HG03442 (cell line): ENCODE data around the gene PGRMC2.

ENCODE experiments used
- ATAC-seq: cut with Tn5 transposase; IDR thresholded peaks from one replicate; pipeline ENCODE4 v1.9.1; 2021; ENCODE audit warnings: mild to moderate bottlenecking, moderate library complexity; ENCODE audit not compliant: unreplicated experiment

The PGRMC2 gene

DNA sequence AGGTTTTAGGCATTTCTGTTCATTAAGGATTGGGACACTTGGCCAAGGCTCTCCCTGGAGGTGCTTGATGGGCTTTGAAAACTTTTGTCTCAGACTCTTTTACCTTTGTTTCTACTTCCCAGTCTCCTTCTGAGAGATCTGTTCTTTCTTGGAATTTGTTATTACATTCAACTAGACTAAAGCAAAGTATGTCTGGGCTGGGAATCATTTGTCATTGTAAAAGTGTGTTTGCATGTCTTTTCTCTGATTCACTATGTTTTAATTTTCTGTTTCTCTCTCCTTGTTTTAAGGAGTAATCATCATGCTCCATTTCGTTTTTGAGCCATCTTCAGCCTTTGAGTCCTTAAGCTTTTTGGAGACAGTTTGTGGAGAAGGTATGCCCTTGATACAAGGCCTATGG is 12.2 kb upstream of the PGRMC2 start:
- ATAC-seq: no peak

DNA sequence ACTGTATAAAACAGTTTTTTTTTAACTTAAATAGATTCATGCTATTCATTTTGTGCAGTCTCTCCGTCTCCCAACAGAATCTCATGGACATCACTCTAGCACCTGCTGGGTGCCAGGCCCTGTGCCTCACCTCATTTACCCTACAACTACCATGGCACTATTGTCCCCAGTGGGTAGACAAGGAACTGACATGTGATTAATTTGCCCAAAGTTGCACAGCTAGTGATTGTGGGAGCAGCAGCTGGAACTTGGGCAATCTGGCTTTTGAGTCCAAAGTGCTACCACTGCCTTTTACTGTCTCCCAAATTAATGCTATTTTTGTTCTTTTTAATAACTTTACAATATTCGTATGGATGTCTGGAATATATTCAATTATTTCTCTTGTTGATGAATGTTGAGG is 11.2 kb upstream of the PGRMC2 start:
- ATAC-seq: peak; percentile 47

DNA sequence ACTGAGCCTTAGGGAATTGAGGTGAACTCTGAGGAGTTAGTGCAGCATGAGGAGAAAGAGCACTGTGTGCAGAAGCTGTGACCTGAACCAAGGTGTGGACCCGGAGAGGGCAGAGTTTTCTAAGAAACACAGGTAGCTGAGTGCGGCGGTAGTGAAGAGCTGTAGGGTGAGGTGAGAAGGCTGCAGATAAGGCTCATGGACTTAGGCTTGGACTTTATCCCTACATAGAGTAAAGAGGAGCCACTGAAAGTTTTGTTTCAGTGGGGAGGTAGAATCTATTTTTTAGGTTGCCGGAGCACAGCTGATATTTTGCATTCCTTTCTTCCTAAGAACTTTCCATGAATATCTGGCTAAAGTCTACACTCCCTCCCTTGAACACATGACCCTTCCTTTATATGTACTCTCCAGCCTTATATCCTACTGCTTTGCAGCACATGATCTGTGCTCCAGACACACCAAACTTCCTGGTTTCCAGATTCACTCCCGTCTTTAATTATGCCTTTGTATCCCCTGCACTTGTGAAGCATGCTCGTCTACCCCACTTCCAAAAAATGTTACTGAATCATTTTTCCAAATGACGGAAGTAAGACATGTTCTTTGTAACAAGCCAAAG is 10.6 kb upstream of the PGRMC2 start:
- ATAC-seq: no peak

DNA sequence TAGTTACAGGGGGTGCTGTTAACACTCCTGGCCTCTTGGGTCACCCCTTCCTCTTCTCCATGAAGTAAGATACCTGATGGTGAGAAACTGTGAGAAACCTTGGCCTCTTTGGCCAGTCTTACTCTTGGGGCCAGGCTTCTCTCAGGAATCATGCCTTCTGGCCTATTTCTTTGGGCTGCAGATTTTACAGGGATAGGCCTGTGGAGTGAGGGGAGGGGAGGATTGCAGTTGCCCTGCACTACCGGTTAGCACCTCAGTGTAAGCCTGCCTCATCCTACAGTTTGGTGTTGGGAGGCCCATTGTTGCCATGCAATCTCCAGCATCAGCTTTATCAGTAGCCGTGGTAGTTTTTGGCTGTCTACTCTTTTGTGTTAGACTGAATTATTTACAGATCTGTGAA is 7.6 kb upstream of the PGRMC2 start:
- no peak for ATAC-seq

DNA sequence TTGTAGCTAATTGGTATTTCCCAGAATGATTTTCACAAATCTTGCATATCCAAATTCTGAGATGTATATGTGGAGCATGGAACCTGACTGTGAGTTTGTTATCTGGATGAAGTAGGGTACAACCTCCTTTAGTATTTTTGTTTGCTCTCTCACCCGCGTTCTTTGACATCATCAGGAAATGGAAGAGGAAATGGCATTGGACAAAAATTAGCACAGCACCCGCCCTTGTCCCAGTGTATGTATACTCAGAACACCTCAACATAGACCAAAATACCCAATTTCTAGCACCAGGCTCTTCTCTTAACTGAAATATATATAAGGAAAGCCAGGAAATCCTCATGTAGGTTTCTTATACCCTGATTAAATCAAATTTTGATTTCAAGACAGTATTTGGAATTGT is 6.9 kb upstream of the PGRMC2 start:
- no peak for ATAC-seq

DNA sequence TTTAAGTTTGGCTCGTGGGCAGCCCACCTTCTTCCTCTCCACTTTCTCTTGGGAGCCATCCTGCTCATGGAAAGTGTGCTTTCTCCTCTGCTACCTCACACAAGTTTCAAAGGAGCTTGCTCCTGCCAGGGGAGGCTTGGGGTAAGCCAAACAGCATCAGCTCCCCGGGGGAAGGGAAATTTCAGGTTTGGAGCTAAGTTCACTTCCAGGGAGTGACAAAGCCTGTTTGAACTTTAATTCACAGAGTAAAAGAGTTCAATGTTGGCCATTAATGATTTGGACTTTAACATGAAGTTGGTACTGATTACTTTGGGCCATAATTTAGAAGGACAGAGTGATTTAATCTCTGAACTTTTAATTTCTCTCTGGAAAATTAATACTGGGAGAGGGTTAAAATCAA is 4.7 kb upstream of the PGRMC2 start:
- ATAC-seq: no peak

DNA sequence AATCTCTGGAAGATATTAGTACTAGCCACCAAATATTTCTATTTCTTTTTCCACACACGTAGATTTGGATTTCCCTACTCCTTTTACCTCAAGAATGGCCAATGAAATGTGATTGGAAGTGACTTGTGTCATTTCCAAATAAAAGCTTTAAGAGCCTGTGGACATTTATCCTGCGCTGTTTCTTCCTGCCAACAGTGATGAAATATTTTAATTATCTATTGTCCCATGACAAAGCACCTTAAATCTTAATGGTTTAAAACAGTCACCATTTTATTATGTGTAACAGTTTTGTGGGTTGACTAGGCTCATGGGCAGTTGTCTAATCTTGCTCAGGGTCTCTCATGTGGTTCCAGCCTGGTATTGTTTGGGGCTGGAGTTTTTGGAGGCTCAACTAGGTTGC is 3.5 kb upstream of the PGRMC2 start:
- ATAC-seq: no peak

DNA sequence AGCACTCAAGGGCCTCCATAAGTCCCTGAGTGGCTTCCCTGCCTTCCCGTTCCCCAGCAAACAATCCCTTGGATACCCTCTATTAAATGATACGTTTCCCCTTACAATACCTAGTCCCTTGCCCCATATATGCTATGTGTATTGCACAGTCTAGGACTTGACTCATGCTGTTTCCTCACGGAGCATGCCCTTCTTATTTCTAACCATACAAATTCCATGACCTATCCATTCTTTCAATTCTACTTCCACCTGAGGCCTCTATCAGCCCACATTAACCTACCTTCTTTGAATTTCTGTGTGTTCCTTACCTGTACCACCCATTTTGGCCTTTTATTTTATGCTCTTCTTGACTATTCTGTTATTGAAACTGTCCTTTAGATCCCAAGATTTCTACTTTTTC is 2.9 kb upstream of the PGRMC2 start:
- no peak for ATAC-seq

DNA sequence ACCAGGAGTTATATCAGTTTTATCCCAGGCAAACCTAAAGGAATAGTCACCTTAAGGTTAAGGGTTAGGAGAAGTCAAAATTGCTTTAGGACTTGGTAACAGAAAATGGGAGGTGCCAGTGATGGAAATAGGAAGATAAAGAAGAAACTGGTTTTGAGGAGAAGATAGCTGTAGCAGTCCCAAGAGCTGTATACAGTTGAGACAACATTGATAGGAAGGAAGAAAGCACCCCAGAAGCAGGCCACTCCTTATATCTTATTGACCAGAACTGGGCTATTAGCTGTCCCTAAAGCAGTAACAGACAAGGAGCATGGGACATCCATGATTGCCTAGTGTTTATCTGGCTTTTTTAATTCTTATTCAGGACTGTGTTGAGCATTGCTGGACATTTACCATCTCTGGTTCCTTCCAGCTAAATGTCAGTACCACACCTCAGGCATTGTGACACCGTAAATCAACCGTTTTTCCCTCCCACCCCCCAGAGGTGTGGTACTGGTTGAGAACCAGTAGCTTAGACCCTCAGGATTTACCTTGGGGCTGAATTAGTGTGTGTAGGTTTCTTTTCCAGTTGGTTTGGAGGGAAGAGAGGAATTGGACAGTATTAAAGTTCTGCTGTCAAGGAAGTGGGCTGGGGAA is 2.0 kb upstream of the PGRMC2 start:
- ATAC-seq: no peak

DNA sequence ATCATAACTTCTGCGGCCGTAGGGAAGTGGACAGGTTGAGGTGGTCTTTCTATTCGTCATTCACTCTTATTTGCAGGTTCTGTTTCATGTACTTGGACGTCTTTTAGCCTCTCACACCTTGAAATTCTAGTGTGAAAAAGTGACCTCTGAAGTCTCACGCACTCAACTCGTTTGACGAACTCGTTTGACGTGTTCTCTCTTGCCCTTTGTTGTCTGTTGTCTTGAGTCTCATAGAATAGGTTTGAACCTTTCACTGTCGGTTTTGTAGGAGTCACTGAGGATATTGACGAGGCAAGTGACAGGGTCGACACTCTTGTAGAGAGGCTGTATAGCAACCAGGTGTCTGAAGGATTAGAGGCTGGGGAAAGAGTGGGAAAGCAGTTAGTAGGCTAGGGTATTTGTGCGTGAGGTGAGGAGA is 1.1 kb upstream of the PGRMC2 start:
- no peak for ATAC-seq

DNA sequence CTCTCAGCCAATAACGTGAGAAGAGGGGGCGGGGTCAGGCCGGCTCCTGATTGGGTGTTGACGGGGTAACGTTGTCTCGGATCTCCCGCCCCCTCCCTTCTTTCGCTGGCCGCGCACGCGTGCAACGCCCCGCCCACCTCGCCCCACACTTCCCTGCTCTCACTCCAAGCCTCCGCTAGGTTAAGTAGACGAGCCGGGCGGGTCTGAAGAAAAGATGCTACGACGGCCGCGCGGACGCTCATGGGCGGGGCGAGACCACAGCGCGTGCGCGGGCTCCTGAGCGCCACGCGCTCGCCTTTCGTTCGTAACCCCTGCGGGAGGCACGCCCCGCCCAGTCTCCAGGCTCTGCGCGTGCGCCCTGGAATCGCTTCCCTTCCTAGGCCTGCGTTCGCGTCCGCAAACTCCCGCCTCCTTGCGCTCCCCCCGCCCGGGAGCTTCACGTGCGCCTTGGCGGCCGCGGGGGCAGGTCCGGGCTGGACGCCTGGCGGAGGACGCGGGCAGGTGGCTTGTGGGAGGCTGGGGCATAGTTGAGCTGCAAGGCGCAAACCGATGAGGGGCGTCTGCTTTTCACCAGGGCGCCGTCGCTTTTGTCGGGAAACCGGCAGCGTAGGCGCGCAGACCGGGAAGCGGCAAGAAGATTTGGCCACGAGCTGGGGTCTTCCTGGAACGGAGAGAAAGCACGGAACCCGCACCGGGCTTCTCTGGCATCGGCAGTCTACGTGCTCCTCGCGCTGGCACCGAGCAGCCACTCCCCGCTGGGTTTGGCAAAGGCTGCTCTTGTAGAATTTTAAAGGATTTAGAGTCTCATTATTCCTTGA is 467 bp upstream of the PGRMC2 start:
- peak; percentile 81 for ATAC-seq

DNA sequence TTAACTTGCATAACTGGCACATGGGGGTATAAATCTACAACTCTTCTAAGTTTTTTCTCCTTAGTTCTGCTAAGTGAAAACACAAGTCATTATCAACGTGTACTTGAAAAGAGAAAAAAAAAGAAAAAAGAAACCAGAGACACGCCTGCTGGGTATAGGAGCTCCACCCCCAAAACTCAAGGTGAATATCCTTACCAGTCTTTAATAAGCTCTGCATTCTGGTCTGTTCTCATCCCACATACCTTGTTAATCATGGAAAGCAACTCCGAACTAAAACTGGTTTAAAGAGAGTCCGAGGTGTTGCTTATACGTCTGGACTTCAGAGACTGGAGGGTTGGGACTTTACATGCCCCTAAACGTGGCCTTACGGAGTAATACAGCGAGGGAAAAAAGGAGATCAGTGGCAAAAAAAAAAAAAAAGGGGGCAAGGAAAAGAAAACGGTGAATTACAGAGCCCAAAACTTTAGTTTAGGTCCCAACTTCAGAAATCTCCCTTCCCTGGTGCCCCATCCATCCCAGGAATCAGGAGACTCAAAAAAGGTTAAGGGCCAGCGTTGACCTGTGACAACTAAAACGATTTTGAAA is 1.0 kb downstream of the PGRMC2 start:
- ATAC-seq: no peak

DNA sequence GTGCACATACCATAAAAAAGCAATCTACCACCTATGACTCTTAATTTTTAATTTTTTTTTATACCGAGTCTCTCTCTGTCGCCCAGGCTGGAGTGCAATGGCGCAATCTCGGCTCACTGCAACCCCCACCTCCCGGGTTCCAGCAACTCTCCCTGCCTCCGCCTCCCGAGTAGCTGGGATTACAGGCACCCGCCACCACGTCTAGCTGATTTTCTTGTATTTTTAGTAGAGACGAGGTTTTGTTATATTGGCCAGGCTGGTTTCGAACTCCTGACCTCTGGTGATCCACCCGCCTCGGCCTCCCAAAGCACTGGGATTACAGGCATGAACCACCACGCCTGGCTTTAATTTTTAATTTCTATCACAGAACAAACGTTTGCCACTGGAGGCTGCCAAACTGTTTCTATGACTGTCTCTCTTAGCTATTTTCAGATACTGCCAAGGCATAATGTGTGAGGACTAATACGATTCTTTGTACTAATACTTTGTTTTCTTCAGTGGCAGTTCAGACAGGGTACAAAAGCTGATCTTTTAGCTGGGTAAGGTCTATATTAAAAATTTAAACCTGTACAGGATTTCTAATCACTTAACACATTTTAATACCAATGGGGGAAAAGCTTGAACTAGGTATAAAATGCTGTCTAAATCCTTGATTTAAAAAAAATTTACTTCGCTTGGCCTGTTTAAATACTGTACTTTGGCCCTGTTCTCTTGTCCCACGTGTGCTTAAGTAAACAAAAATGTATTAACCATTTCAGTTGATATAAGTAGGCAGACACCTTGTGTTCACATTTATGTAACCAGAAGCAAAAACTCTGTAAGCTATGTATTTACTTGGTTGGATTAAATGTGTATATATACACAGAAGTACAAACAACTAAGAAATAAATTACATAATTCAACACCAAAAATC is 2.3 kb downstream of the PGRMC2 start:
- no peak for ATAC-seq

DNA sequence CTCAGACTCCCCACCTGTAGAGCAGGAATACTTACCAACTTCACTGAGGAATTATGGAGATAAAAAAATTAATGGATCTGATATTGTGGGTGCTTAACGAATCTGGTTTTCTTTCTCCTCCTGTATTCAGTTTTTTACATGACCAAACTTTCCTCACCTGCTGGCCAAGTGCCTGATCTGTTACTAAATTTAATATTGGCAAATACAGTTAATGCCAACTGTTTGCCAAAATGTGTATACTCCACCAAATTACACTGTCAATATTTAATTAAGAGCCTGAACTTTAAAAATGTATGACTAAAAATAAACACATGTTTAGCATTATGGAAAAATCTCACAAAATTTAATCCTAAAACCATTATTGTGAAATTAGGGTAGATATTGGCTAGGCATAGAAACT is 3.3 kb downstream of the PGRMC2 start:
- ATAC-seq: no peak

DNA sequence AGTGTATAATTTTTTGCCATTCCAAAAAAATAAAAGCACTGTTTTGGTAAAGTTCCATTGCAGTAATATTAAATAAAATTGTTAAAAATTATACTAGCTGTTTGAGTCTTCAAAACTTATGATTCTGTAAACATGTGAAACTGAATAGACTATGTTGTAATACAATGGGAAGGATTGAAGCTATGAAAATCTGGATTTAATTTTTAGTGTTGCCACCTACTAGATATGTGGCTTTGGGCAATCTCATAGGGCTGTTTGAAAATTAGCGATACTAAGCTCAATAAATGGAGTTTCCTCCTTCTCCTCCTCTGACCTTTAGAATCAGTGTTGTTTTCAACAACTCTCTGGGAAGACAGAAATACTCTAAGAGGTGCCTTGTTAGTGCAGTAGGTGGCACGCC is 4.5 kb downstream of the PGRMC2 start:
- ATAC-seq: no peak

DNA sequence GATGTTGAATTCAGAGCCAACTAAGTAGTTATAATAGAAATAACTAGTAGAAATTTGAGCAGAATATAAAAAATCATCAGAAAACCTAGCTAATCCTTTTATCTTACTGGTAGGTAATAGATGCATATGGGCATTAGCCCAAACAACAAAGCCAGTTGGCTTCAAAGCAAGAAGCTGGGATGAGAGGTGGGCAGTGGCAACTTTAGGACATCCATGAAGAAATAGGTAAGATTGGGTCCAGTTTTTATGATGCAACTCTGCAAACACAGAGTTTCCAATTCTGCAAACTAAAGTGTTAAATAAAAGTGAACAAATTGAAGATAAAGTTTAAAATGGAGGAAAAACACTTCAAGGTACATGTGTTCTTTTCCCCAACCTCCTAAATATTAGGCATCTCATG is 5.1 kb downstream of the PGRMC2 start:
- no peak for ATAC-seq

DNA sequence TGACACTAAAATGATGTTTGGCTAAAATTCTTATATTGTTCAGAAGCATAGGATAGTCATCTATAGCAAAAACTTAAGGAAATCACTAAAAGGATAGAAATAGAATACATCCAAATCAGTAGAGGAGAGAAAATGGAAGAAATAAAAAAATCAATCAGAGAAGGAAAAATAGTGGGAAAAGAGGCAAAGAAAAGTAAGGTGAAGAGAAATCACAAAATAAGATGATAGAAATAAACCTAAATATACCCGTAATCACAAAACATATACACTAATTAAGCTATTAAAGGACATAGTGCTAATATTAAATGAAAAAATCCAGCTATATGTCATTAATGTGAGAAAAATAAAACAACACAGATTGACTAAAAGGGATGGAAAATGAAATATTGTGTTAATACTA is 6.3 kb downstream of the PGRMC2 start:
- ATAC-seq: no peak

DNA sequence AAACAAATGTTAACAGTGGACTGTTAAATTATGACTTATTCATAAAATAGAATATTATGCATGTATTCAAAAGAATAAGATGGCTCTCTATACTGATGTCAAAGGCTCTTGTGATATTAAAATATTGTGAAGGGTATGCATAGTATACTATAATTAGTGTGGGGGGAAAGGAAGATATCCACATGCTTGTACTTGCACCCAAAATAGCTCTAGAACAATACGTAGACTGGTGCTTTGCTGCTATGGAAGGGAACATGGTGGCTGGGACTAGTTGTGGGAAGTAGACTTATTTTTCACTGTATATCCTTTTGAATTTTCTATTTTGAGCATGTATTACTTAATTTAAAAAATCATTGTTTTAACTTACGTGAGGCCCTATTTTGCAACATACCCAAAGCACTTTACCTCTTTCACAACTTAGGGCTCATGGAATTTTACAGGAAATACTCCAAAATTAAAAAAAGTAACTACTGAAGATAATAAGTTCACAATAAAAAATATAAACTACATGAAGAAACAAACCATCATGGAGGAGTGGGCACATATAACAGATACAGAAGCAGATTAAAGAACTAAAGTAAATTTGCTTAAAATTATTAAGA is 7.9 kb downstream of the PGRMC2 start:
- ATAC-seq: no peak

DNA sequence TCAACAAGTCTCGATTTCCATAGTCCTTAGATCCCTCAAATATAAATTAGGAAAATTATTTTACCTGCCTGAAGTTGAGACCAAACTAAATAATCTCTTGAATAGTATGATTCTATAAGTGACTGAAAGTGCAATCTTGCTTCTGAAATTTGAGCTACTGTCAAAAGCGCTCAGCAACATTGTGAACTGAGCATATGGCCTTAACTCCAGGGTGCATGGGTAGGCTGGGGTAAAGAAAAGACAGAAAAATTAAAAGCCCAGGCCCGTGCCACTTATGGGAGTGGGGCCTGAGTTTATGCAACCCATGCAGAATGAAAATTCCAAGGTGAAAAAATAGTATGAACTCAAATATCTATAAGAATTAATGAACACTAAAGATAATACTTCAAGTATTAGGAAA is 9.8 kb downstream of the PGRMC2 start:
- no peak for ATAC-seq

DNA sequence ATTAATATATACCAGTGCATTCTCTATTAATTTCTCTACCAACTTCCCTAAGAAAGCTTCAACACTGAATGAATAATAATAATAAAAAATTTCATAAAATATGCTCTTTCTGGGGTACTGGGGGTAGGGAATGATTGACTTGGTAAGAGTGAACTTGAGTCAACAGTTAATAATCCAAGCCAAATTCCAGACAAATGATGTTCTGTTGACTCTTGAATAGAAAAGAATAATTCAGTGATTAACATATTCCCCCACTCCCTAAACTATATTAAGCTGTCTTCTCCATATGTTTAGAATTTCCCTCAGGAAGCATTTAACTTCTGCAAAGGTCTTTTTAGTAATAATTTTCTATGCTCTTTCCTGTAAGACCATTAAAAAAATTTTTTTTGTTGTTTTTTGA is 12.3 kb downstream of the PGRMC2 start:
- ATAC-seq: no peak

DNA sequence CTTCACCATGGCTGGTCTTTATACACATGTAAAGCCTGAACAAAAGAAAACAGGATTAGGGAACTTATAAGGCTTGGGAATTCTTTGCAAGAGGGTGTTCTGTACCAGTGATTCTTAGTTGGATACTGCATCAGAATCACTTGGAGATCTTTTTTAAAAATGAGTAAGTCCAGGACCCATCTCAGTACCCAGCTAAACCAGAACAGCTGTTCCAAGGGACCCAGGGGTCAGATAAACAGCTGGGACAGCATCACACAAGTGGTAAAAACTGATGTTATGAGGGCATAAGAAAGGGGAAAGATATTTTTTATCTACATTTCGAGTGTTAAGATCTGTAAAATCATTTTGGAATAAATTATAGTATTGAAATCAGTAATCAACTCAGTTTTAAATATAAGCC is 16.1 kb downstream of the PGRMC2 start:
- ATAC-seq: no peak
